ENCODE results near the gene ARPC5.
"Not testable (repeated sequence)": the region's sequence is repeated elsewhere in the genome, so short reads cannot be mapped to it uniquely, and the experiment has no call there.

The ARPC5 gene

GRCh38 chr1:183635606-183636333 lies at the start of gene ARPC5:
ARPC5 (minus strand) TSS chr1:183635783; CDS start chr1:183635659, 124 bp downstream.
- peak; percentile 99 for DNase-seq

- DNase-seq, result peak; percentile 52 to 86
Measured at GRCh38 chr1:183685112-183685713, 49.6 kb upstream of the ARPC5 start.

DNA sequence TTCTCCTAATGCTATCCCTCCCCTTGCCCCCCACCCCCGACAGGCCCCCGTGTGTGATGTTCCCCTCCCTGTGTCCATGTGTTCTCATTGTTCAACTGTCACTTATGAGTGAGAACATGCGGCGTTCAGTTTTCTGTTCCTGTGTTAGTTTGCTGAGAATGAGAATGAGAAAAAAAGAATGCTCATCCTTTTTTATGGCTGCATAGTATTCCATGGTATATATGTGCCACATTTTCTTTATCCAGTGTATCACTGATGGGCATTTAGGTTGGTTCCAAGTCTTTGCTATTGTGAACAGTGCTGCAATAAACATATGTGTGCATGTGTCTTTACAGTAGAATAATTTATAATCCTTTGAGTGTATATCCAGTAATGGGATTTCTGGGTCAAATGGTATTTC lies 43.8 kb upstream of the ARPC5 start:
- DNase-seq, result not testable (repeated sequence)

GRCh38 chr1:183678819-183679218 lies 43.2 kb upstream of the ARPC5 start:
- DNase-seq, result no peak

GRCh38 chr1:183676586-183677189 lies 41.1 kb upstream of the ARPC5 start:
- no peak for DNase-seq

GRCh38 chr1:183675883-183676585 lies 40.5 kb upstream of the ARPC5 start:
- no peak for DNase-seq

GRCh38 chr1:183675381-183675780 lies 39.8 kb upstream of the ARPC5 start:
- no peak for DNase-seq

- no peak for DNase-seq
Measured at GRCh38 chr1:183674886-183675285, 39.3 kb upstream of the ARPC5 start.

- DNase-seq, result no peak
Measured at GRCh38 chr1:183674339-183674738, 38.8 kb upstream of the ARPC5 start.

DNA sequence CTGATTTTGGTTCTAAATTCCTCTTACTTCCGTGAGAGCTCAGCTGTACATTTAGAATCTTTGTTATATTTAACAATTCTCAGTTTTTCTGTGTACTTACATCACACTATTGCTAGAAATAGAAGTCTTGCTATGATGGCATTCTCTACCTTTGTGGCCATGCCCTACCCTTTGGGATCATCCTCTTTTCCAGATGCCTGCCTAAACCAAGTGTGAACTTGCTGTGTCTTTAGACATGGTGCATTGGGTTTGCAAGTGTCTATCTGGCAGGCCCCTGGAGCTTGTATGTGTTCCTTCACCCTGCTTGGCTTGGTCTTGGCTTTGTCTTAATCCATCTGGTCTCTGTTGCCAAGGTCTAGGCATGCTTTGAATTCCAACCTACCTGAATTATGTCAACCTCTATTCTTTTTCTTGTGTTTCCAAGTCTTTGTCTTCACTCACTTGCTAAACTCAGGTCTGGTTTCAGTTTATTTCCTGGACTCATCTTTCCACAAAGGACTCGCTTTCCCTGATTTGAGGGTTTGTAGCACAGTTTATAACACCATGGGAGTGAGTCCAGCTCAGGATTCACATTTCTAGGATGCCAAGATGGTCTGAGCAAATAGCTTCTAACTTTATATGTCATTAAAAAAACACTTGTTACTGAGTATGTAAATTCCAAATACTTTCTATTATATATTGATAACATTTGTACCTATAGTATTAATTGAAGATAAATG lies 38.2 kb upstream of the ARPC5 start:
- no peak for DNase-seq

DNA sequence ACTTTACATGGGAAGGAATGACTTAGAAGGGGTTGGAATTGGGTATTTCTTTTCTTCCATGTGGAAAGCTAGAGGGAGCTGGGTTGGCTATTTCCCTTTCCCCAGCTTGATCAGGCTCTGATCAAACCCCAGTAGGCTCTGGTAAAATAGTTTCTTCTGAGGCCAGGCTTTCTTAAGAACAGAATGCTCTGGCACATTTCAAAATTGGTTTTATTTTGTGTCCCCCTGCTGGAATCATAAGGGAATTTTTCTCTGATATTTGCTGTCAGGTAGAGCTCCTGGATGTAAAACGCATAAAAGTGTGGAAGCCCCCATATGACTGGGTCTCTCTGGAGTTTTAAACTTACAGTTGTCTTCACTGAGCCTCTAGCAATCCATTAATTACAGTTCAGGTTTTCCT lies 34.6 kb upstream of the ARPC5 start:
- DNase-seq, result no peak

GRCh38 chr1:183656355-183656754 lies 20.8 kb upstream of the ARPC5 start:
- no peak for DNase-seq

DNA sequence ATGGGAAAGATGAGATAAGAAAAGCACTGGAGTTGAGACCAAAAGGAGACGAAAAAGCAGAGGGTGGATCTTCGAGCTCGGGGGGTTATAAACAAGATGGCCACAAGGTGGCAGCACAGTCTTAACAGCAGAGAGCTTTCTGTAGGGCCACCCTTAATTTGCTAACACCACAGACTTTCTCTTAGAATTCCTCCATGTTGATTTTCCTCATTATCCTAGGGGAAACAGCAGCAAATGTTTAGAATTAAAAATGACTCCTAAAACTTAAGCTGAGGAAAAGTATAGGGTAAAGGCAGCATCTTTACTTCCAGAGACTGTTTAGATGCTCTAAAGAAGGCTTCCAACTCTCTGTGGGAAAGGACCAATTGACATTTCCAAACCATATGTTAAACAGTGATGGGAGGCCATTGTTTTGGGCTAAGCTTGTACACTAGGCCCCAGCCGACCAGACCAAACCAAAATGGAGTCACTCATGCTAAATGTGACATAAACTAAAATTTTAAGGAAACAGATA lies 20.0 kb upstream of the ARPC5 start:
- peak; percentile 50 to 92 for DNase-seq

DNA sequence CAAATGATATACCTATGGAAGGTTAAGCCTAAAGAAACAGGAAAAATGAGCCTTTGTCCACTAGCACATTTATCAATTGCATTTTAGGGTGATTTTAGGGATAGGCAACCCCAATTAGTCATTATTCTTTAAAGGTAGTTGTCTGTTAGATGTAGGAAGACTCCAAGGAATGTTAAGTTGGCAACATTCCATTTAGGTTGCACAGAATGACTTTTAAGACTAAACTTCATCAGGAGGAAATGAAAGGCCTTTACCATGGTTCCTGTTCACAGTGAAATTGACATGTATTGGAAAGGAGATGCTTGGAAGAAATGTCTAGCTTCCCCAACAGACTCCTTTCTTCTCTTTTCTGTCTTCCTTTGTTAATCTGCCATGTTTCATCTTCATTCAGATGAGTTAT lies 19.1 kb upstream of the ARPC5 start:
- no peak for DNase-seq

DNA sequence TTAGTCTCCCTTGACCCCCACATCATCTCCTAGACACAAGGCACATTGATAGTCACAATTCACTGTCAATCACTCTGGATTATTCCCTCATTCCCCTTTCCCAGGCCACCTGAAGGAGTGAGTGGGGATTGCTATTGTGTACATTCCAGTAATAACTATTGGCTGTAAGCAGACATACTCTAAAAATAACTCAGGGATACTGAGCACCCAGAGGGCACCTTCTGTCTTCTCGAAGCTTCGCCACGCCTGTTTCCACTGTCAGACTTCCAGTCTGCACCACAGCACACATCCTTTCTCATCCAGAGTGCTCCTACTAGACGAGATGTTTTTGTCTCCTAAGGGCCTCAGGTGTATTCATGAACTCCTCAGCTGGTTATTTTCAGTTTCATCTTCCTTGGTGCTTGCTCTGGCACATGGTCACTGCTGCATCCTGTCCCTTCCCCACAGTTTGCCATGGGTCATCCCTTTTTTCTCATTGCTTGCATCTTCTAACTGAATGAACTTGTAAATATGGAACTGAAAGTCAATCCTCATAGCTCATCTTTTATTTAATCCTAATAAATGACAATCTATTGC lies 18.4 kb upstream of the ARPC5 start:
- DNase-seq, result no peak

- DNase-seq, result no peak
Measured at GRCh38 chr1:183653462-183653794, 17.8 kb upstream of the ARPC5 start.

- DNase-seq, result peak; percentile 11 to 12
Measured at GRCh38 chr1:183652547-183653461, 17.2 kb upstream of the ARPC5 start, which contains the start of gene APOBEC4. APOBEC4 (minus strand) TSS chr1:183653316; CDS start chr1:183648781, 4,535 bp downstream.

- DNase-seq, result no peak
Measured at GRCh38 chr1:183652107-183652506, 16.5 kb upstream of the ARPC5 start.

- DNase-seq, result no peak
Measured at GRCh38 chr1:183651612-183652011, 16.0 kb upstream of the ARPC5 start.

GRCh38 chr1:183648042-183648441 lies 12.5 kb upstream of the ARPC5 start:
- DNase-seq, result no peak

DNA sequence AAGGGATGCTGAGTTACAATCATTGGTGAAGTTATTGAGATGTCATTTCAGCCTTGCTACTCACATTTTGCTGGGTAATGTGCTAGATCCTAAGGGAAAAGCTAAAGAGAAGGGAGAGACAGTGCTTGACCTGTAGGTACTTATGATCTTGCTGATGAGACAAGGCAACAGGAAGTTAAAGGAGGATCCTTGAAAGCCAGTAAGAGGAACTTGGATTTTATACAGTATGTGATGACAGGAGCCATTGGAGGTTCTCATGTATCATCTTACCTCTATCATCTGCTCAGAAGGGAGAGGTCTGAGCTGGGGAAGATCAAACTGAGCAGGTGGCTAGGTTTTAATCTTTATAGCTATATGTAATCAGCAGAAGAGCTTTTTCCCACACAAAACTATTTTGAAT lies 11.2 kb upstream of the ARPC5 start:
- DNase-seq, result no peak

All from inflammatory macrophage treated with lipopolysaccharide for 1 hour (primary cell).